Measurements from ENCODE around the gene PDE6G. TPM values are rescaled to one million over a fixed set of nuclear protein-coding genes. Genes with fewer than 3 reads are reported as not detected.

The PDE6G gene
- total and polyA plus RNA-seq, 2 of the 13 experiments (the other 11 are each of a cell fraction or from before 2014, with no cell fraction given): 1.4 to 6.7 TPM

DNA sequence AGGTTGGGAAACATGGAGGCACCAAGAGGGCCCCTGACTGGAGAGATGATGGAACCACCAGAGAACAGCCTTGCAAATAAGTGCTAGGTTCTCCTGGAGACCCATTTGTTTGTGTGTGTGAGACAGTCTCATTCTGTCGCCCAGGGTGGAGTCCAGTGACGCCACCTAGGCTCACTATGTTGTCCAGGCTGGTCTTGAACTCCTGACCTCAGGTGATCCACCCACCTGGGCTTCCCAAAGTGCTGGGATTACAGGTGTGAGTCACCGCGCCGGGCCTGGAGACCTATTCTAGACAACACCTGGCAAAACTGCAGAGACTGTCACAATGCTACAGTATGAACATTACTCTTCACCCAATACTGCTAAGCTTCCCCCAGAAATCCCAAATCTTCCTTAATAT, 20.9 kb downstream of the PDE6G start:
- peaks cover 3 to 6% of the 10 kb centered on the region in 2 experiments; a peak in 3 of 5 replicates for H3K36me3 ChIP-seq (replicated peaks in 1 of 2; ENCODE audit: control insufficient read depth in 1 of 2, insufficient read depth in 2 of 2, low read length in 2 of 2)
- H3K9ac ChIP-seq (ENCODE audit: insufficient read depth, low read depth, low read length): peak overlapping the region; percentile 92
- TSS peak; percentile 76 for BruUV-seq (replicated peaks)
- H3K27ac ChIP-seq (ENCODE audit: extremely low read length, insufficient read depth, low read length): peak overlapping the region; percentile 87
- DNase-seq (ENCODE audit: low spot score): no peak
- TF ChIP-seq RXRA (CRISPR knock-in tag; IDR thresholded peaks at IDR 0.05) (peak; percentile 23; the same call in 1 of the 2 replicates), SIX4 (CRISPR knock-in tag; IDR thresholded peaks at IDR 0.05) (no peak), POLR2A (IDR thresholded peaks at IDR 0.05; ENCODE audit: insufficient read depth in 1 of 2, low read depth in 2 of 2, low read length in 2 of 2) (peak in 1 of 2 experiments; percentile 36; a peak in 1 of 4 replicates), ZNF460 (CRISPR knock-in tag; IDR thresholded peaks at IDR 0.05; ENCODE audit: borderline replicate concordance) (0 out of 2 replicates have a peak, but pooled peaks have one; percentile 31), NKX3-1 (CRISPR knock-in tag; IDR thresholded peaks at IDR 0.05) (no peak), ZNF121 (CRISPR knock-in tag; IDR thresholded peaks at IDR 0.05) (peak; percentile 31; the same call in 1 of the 2 replicates), RFX5 (IDR thresholded peaks at IDR 0.05; ENCODE audit: low read depth, low read length) (no peak), ZNF20 (CRISPR knock-in tag; IDR thresholded peaks at IDR 0.05) (no peak), FIP1L1 (IDR thresholded peaks at IDR 0.05; ENCODE audit: borderline replicate concordance, insufficient read depth, low read depth, low read length) (no peak), FOSL2 (CRISPR knock-in tag; IDR thresholded peaks at IDR 0.05) (peak; percentile 40; the same call in 1 of the 2 replicates), ZNF768 (CRISPR knock-in tag; IDR thresholded peaks at IDR 0.05) (no peak), SKI (IDR thresholded peaks at IDR 0.05; ENCODE audit: partially characterized antibody) (no peak), RARA (CRISPR knock-in tag; IDR thresholded peaks at IDR 0.05) (peak; percentile 43; the same call in 1 of the 2 replicates)
- TF ChIP-seq, protein P1, sequence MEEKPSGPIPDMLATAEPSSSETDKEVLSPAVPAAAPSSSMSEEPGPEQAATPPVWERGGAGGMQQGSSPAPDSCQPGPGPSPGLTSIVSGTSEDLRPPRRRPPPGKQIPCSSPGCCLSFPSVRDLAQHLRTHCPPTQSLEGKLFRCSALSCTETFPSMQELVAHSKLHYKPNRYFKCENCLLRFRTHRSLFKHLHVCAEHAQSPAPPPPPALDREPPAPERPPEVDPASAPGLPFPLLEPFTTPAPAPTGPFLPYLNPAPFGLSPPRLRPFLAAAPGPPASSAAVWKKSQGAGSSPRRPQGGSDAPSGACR (CRISPR knock-in tag; IDR thresholded peaks at IDR 0.05): 0 out of 2 replicates have a peak, but pooled peaks have one; percentile 47
- TF ChIP-seq, protein P2, sequence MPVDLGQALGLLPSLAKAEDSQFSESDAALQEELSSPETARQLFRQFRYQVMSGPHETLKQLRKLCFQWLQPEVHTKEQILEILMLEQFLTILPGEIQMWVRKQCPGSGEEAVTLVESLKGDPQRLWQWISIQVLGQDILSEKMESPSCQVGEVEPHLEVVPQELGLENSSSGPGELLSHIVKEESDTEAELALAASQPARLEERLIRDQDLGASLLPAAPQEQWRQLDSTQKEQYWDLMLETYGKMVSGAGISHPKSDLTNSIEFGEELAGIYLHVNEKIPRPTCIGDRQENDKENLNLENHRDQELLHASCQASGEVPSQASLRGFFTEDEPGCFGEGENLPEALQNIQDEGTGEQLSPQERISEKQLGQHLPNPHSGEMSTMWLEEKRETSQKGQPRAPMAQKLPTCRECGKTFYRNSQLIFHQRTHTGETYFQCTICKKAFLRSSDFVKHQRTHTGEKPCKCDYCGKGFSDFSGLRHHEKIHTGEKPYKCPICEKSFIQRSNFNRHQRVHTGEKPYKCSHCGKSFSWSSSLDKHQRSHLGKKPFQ (CRISPR knock-in tag; IDR thresholded peaks at IDR 0.05; ENCODE audit: insufficient replicate concordance): peak; percentile 6
- TF ChIP-seq, protein P3, sequence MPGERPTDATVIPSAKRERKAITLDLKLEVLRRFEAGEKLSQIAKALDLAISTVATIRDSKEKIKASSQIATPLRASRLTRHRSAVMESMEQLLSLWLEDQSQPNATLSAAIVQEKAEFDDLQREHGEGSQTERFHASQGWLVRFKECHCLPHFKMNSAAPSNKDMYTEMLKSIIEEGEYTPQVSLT (CRISPR knock-in tag; IDR thresholded peaks at IDR 0.05; ENCODE audit: borderline replicate concordance, low read depth): 0 out of 2 replicates have a peak, but pooled peaks have one; percentile 4
- H3K27me3 ChIP-seq (ENCODE audit: control insufficient read depth in 1 of 2, insufficient read depth in 2 of 2, low read length in 2 of 2): no peaks in the 10 kb centered on the region; a peak in 1 of 5 replicates
- intact Hi-C loops (cut with micrococcal nuclease; ENCODE audit: unreplicated experiment) (no loop called here), in situ Hi-C loops (cut with HindIII; ENCODE audit: extremely low pct_ligation_motif_present, low pct_unique_long_range_greater_than_20kb) (no loop called here)
- ChIA-PET CTCF (ENCODE audit: low intra/inter-chr PET ratio, low total read pairs) (no interaction called here), POLR2A (interaction anchor here (1.0 to 2.3 kb wide), 5 partner anchors 10 to 31 kb away, joined by 4 to 15 read pairs (median 4); partner anchors contain the start of genes CCDC137 and OXLD1)
- WGBS (ENCODE audit: low lambda C conversion rate): 73% methylated on average over 5 of the region's 5 CpGs
- no peak for FAIRE-seq
- H4K20me1 ChIP-seq (ENCODE audit: insufficient read depth, low read length): peaks cover 19% of the 10 kb centered on the region
- peaks cover 38% of the 10 kb centered on the region for H3K79me2 ChIP-seq (ENCODE audit: insufficient read depth, low read length)
- peaks cover 36% of the 10 kb centered on the region for H3K4me1 ChIP-seq (ENCODE audit: insufficient read depth, low read length)
- no peak overlapping the region for H2AFZ ChIP-seq (ENCODE audit: low read length)
- peak overlapping the region; percentile 95 for H3K4me2 ChIP-seq (ENCODE audit: low read depth, low read length)
- no peaks in the 10 kb centered on the region for H3K9me3 ChIP-seq (ENCODE audit: low read length)
- H3K4me3 ChIP-seq (replicated peaks in 1 of 3; ENCODE audit: insufficient read depth in 1 of 3, low read depth in 2 of 3, low read length in 3 of 3): peak overlapping the region; percentile 73 to 89 (median 80)
- no peak for ATAC-seq
